Activated naive CD8-positive, alpha-beta T cell treated with anti-CD3 and anti-CD28 coated beads, Interleukin-2, amount 10 ng/mL, durations not matched to agents 7 days and 5 days (primary cell): Measurements from ENCODE around the gene TAF6L. TPM values are rescaled to one million over a fixed set of nuclear protein-coding genes. Genes with fewer than 3 reads are reported as not detected.
"Not testable (repeated sequence)": the region's sequence is repeated elsewhere in the genome, so short reads cannot be mapped to it uniquely, and the experiment has no call there.

Experiments used
- ATAC-seq: fragments of 150-1000 bp; cut with Tn5 transposase; one replicate; pipeline ENCODE4 v1.10.0; 2021; ENCODE audit warnings: low read depth, moderate library complexity
- POLR2A ChIA-PET: fragments of 350-600 bp; sonication (Branson Sonifier 250); formaldehyde crosslinking; loops from one replicate; lab custom pipeline; 2021; ENCODE audit warnings: antibody characterized with exemption; lab: Charles Lee
- DNase-seq: peaks from one replicate; pipeline ENCODE4 v3.0.0; 2021
- H3K27ac Mint-ChIP-seq: one replicate; pipeline ENCODE4 v1.8.0; 2022; ENCODE audit warnings: mild to moderate bottlenecking, mixed read lengths
- H3K27me3 Mint-ChIP-seq: one replicate; pipeline ENCODE4 v1.8.0; 2022; ENCODE audit warnings: mild to moderate bottlenecking, moderate library complexity, mixed read lengths
- H3K36me3 Mint-ChIP-seq: one replicate; pipeline ENCODE4 v1.8.0; 2021; ENCODE audit warnings: mild to moderate bottlenecking, mixed read lengths
- H3K4me1 Mint-ChIP-seq: one replicate; pipeline ENCODE4 v1.8.0; 2021; ENCODE audit warnings: mixed read lengths
- H3K4me3 Mint-ChIP-seq: one replicate; pipeline ENCODE4 v1.8.0; 2022; ENCODE audit warnings: mild to moderate bottlenecking, moderate library complexity, mixed read lengths
- H3K9me3 Mint-ChIP-seq: one replicate; pipeline ENCODE4 v1.8.0; 2021; ENCODE audit warnings: mixed read lengths
- total RNA-seq, 2 experiments: library from RNA; stranded (reverse); gene quantifications; one replicate each; pipeline ENCODE4 v1.2.3, GENCODE V29; 2021

Gene TAF6L
- total RNA-seq, 2 experiments from 2014 or later = 20.6 to 22.2 TPM

DNA sequence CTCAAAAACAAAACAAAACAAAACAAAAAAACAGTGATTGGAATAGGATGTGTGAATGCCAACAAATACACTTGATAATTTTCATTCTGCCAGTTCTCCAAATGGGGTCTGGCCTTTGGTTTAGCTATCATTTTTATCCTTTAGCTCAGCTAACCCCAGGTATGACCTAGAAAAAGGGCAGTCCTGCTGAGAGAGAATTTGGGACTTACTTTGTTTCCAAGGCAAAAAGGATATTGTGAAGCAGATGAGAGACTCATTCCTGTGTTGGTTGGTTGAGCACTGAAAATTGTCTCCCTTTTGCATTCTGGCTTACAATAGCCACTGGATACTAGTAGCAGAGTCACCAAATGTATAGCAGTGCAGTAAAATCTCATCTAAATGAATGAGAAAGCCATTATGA, 34.0 kb upstream of the TAF6L start:
- Mint-ChIP-seq H3K27me3 (no peaks in the 10 kb centered on the region), H3K4me1 (peaks cover 7% of the 10 kb centered on the region), H3K27ac (no peak overlapping the region), H3K36me3 (peaks cover 16% of the 10 kb centered on the region), H3K4me3 (no peak overlapping the region), H3K9me3 (no peaks in the 10 kb centered on the region)
- POLR2A ChIA-PET = interaction anchor here (0.6 to 1.1 kb wide), 2 partner anchors 98 to 155 kb away, joined by 3 read pairs; no protein-coding TSS in a partner anchor
- no peak for ATAC-seq
- DNase-seq = no peak

DNA sequence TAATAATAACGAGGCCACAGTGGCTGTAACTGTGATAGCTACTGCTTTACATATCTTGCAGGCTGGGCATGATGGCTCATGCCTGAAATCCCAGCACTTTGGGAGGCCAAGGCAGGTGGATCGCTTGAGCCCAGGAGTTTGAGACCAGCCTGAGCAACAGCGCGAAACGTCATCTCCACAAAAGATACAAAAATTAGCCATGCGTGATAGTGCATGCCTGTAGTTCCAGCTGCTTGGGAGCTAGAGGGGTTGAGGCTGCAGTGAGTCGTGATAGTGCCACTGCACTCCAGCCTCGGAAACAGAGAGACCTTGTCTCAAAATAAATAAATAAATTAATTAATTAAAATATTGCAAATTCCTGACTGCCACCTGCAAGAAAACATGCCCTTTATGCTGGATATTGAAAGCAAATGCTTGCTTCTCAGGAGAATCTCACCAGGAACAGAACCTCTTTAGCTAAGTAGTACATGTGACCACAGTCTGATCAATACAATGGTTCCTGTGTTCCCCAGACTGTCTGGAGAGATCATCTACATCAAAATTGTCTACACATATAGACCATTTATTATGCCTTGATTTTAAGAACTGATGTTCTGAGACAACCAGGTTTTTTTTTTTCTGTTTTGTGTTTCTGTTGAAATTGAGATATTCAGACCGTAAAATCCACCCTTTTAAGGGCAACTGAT, 23.6 kb upstream of the TAF6L start:
- POLR2A ChIA-PET = interaction anchor here (1.2 to 1.8 kb wide), 2 partner anchors 20 to 108 kb away, joined by 4 to 5 read pairs; partner anchors contain the start of gene HNRNPUL2
- ATAC-seq = no peak
- H3K4me1 Mint-ChIP-seq = peaks cover 15% of the 10 kb centered on the region
- H3K4me3 Mint-ChIP-seq = no peak overlapping the region
- H3K9me3 Mint-ChIP-seq = no peaks in the 10 kb centered on the region
- H3K36me3 Mint-ChIP-seq = peaks cover 3% of the 10 kb centered on the region
- H3K27ac Mint-ChIP-seq = no peak overlapping the region
- no peaks in the 10 kb centered on the region for H3K27me3 Mint-ChIP-seq
- no peak for DNase-seq

DNA sequence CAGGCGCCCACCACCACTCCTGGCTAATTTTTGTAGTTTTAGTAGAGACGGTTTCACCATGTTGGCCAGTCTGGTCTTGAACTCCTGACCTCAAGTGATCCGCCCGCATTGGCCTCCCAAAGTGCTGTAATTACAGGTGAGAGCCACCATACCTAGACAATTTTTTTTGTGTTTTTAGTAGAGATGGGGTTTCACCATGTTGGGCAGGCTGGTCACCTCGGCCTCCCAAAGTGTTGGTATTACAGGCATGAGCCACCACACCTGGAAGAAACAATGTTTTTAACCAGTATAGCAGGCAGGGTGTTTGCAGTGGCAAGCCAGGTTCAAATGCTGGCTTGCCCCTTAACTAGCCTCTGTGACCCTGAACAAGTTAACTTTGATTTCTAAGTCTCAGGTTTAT, 21.3 kb upstream of the TAF6L start:
- H3K27me3 Mint-ChIP-seq, DNase-seq, H3K36me3 Mint-ChIP-seq, ATAC-seq, H3K4me3 Mint-ChIP-seq, H3K27ac Mint-ChIP-seq, H3K9me3 Mint-ChIP-seq: not testable (repeated sequence)
- POLR2A ChIA-PET = interaction anchor here (6.2 kb wide), 1 partner anchor 91 kb away, joined by 73 read pairs; the partner anchor contains the start of gene WDR74
- peaks cover 27% of the 10 kb centered on the region for H3K4me1 Mint-ChIP-seq

DNA sequence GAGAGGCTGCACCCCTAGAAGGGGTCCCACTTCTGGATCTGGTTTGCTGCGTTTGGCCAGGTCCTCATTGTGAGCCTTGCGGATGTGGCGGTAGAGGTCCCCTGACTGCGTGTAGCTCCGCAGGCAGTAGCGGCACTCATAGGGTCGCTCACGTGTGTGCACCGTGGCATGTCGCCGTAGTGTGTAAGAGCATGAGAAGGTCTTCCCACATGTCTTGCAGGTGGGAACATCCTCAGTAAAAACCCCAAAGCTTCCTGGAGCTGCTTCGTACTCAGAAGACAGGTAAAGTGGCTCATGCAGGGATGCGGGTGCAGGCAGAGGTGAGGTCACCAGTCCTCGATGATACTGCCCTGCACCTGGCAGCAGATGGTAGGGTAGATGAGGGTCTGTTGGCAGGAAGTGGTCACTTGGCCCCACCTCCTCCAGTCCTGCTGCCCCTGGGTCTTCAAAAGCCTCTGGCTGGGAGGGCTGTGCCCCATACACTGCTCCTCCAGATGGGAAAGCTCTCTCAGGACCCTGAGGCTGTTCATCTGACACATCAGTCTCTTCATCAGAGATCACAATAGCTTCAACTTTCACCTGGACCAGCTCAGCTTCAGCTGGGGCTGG, 18.9 kb upstream of the TAF6L start:
- Mint-ChIP-seq H3K4me3 (peak overlapping the region; percentile 96), H3K9me3 (no peaks in the 10 kb centered on the region), H3K27me3 (no peaks in the 10 kb centered on the region), H3K27ac (peak overlapping the region; percentile 98), H3K4me1 (peaks cover 29% of the 10 kb centered on the region), H3K36me3 (peaks cover 3% of the 10 kb centered on the region)
- no peak for DNase-seq
- POLR2A ChIA-PET = interaction anchor here (0.6 to 6.2 kb wide), 6 partner anchors 18 to 88 kb away, joined by 3 to 73 read pairs (median 14); partner anchors contain the start of genes HNRNPUL2, TAF6L, TMEM179B and WDR74
- no peak for ATAC-seq

DNA sequence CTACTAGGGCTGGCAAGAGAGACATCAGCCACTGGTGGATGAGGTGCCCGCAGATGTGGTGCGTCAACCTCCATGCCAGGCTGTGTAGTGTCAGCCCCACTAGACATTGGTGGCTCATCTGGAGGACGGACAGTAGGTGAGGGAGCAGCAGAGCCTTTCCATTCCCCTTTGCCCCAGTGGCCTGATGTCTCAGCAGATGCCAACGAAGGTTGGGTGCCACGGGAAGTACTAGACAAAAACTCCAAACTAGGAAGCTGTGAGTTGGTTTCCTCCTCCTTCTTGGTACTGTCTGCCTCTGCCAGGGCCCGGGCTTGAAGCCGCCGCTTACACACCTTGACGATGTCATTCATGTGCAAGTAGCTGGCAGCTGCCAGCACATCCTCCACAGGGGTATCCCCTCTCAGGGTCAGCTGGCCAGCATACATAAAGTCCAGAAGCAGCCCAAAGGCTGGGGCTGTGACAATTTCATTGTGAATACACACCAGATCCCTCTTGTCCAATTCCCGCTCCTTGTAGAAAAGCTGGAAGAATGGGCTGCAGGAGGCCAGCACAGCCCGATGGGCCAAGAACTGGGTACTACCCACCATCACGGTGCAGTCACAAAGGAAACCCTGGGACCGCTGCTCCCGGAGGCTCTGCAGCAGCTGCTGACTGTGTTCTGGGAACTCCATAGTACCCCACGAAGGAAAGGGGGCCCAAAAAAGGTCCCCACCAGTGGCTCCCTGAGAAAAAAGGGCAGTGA, 18.0 kb upstream of the TAF6L start:
- Mint-ChIP-seq H3K4me3 (peak overlapping the region; percentile 96), H3K27me3 (no peaks in the 10 kb centered on the region), H3K9me3 (no peaks in the 10 kb centered on the region), H3K27ac (peak overlapping the region; percentile 98), H3K4me1 (peaks cover 29% of the 10 kb centered on the region), H3K36me3 (peaks cover 3% of the 10 kb centered on the region)
- no peak for DNase-seq
- no peak for ATAC-seq
- POLR2A ChIA-PET = interaction anchor here (0.5 to 6.2 kb wide), 35 partner anchors 8 to 179 kb away, joined by 3 to 73 read pairs (median 6); partner anchors contain the start of genes C11orf98, CSKMT, EEF1G and HNRNPUL2

DNA sequence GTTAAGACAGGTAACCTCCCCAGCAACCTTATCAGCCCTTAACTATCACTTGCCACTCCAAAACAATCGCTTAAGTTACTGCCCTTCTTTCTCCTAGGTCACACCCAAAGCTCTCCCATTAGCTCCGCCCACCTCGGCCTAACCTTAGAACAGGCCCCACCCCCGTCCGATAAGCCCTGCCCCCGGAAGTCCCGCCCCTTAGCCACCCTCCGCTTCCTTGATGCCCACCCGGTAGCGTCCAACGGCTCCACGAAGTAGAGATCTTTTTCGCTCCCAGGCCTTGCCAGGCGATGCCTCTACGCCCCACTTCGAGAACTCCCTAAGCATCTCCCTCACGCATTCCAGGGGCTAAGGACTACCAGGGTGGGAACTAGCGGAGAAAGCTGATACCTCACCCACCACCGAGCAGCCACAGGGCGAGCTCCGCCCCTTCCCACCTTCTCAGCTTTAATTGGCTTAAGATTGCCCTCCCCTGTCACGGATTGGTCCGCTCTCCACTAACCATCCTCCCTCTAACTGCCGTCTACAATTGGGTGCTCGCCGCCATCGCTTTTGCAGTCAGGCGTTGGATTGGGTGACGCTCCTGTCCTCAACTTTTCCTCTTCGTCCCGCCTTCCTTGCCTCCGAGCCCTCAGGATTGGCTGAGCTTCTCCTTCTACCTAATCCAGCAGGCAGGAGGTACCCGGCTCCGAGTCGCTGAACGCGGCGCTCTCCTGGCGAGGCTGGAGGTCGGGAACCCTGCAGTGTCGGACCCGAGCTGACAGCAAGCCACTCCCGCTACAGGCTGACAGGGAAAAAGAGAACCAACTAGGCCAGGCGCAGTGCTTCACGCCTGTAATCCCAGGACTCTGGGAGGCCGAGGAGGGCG, 17.2 kb upstream of the TAF6L start, which contains the start of gene ZBTB3:
ZBTB3 (minus strand) TSS at position 425 of the 868 bp plus-strand sequence. CDS start 496 bp downstream, outside the sequence.
- DNase-seq = peak; percentile 95
- Mint-ChIP-seq H3K9me3 (no peaks in the 10 kb centered on the region), H3K27me3 (peaks cover 4% of the 10 kb centered on the region), H3K4me1 (peaks cover 26% of the 10 kb centered on the region), H3K27ac (peak within 1 kb of the TSS; percentile 98), H3K4me3 (peak within 1 kb of the TSS; percentile 96), H3K36me3 (peaks cover 3% of the 10 kb centered on the region)
- POLR2A ChIA-PET = interaction anchor here (0.5 to 6.2 kb wide), 44 partner anchors 9 to 415 kb away, joined by 3 to 73 read pairs (median 5); partner anchors contain the start of genes C11orf98, CSKMT, EEF1G and GANAB
- ATAC-seq = peak; percentile 99

DNA sequence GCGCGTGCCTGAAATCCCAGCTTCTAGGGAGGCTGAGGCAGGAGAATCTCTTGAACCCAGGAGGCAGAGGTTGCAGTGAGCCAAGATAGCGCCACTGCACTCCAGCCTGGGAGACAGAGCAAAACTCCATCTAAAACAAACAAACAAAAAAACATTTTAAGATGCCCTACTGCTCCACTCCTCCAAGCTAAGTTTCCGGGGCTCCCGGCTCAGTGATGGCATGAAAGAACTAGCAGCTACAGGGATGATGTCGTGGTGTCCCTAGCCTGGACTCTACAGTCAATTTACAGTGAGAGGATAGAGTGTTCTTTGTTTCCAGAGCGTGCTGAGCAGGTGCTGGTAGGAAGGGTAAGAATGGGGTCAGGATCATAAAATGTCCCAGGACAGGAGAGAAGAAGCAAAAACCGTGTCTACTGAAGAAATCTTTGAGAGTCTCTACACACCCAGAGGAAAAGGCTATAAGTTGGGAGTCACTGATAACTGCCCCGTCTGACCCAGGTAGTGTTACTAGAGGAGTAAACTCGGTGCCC, 16.0 kb upstream of the TAF6L start:
- H3K27ac Mint-ChIP-seq = no peak overlapping the region
- peak overlapping the region; percentile 96 for H3K4me3 Mint-ChIP-seq
- peaks cover 20% of the 10 kb centered on the region for H3K4me1 Mint-ChIP-seq
- POLR2A ChIA-PET = interaction anchor here (1.3 to 6.2 kb wide), 7 partner anchors 16 to 181 kb away, joined by 3 to 73 read pairs (median 15); partner anchors contain the start of genes C11orf98, CSKMT, EEF1G and HNRNPUL2
- H3K36me3 Mint-ChIP-seq = no peaks in the 10 kb centered on the region
- DNase-seq (no peak), ATAC-seq (no peak)
- H3K27me3 Mint-ChIP-seq = peaks cover 4% of the 10 kb centered on the region
- no peaks in the 10 kb centered on the region for H3K9me3 Mint-ChIP-seq

DNA sequence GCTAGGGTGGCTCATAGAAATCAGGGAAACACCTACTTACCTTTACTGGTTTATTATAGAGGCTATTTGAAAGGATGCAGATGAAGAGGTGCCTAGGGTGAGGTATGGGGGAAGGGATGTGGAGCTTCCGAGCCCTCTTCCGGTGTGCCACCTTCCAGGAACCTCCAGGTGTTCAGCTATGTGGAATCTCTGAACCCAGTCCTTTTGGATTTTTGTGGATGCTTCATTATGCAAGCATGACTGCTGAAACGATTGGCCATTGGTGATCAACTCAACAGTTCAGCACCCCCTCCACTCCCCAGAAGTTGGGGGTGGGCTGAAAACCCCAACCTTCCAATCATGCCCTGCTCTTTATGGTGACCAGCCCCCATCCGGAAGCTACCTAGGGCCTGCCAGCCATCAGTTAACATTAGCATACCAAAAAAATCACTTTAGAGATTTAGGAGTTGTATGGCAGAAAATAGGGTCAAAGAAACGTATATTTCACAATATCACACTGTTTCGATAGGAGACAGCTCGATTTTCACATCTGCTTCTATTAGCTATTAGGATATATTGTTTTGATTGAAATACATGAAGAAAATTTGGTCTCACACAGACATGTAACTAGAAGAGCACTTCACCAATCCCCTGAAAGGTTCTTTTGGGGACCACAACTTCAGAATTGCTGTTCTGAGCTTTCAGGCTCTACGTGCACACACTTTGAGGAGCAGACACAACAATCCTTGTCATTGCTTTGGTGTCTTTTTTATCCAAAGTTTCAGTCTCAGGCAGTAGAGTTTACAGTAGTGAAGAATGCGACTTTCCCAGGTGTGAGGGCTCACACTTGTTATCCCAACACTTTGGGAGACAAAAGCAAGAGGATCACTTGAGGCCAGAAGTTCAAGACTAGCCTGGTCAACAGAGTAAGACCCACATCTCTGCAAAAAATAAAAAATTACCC, 13.1 kb upstream of the TAF6L start:
- ATAC-seq = no peak
- H3K4me1 Mint-ChIP-seq = peaks cover 22% of the 10 kb centered on the region
- H3K4me3 Mint-ChIP-seq = no peak overlapping the region
- POLR2A ChIA-PET = interaction anchor here (1.2 to 3.0 kb wide), 2 partner anchors 9 to 29 kb away, joined by 4 to 13 read pairs; partner anchors contain the start of gene TMEM179B
- peaks cover 4% of the 10 kb centered on the region for H3K27me3 Mint-ChIP-seq
- no peak for DNase-seq
- H3K9me3 Mint-ChIP-seq = no peaks in the 10 kb centered on the region
- H3K27ac Mint-ChIP-seq = no peak overlapping the region
- H3K36me3 Mint-ChIP-seq = peaks cover 3% of the 10 kb centered on the region

DNA sequence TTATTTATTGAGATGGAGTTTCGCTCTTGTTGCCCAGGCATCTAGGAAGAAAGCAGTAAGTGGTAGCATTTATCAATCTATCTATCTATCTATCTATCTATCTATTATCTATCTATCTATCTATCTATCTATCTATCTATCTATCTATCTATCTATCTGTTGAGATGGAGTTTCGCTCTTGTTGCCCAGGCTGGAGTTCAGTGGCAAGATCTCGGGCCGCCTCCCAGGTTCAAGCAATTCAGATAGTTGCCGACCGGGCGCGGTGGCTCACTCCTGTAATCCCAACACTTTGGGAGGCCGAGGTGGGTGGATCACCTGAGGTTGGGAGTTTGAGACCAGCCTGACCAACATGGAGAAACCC, 10.3 kb upstream of the TAF6L start:
- POLR2A ChIA-PET = interaction anchor here (0.9 to 3.4 kb wide), 13 partner anchors 10 to 121 kb away, joined by 3 to 39 read pairs (median 7); partner anchors contain the start of genes C11orf98, CSKMT, HNRNPUL2 and LBHD1
- Mint-ChIP-seq H3K4me3 (peak overlapping the region; percentile 91), H3K27ac (peak overlapping the region; percentile 89), H3K4me1 (peaks cover 12% of the 10 kb centered on the region)
- not testable (repeated sequence) for H3K36me3 Mint-ChIP-seq, ATAC-seq, DNase-seq, H3K9me3 Mint-ChIP-seq, H3K27me3 Mint-ChIP-seq

DNA sequence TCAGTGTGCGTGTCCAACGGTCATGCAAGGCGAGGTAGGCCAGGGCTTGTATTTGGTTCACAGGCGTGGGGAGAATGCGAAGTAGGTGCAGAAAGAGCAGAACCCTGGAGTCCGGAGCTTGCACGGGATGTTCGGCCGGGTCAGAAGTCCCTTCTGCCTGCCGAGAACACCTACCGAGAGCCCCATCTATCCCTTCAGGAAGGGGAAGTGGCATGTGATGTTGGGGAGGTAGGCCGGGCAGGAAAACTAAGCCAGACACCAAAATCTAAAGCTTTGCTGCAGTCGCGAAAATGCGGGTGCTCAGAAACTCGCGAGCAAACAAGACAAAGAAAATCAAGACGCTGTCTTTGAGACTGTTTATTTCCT, 435 bp upstream of the TAF6L start:
- peak; percentile 55 for DNase-seq
- Mint-ChIP-seq H3K36me3 (peaks cover 4% of the 10 kb centered on the region), H3K4me1 (peaks cover 13% of the 10 kb centered on the region), H3K27me3 (no peaks in the 10 kb centered on the region), H3K4me3 (peak overlapping the region; percentile 92), H3K9me3 (no peaks in the 10 kb centered on the region), H3K27ac (peak overlapping the region; percentile 94)
- no peak for ATAC-seq
- POLR2A ChIA-PET = interaction anchor here (0.7 to 3.9 kb wide), 12 partner anchors 9 to 110 kb away, joined by 3 to 47 read pairs (median 10); partner anchors contain the start of genes C11orf98, CSKMT, HNRNPUL2 and POLR2G

DNA sequence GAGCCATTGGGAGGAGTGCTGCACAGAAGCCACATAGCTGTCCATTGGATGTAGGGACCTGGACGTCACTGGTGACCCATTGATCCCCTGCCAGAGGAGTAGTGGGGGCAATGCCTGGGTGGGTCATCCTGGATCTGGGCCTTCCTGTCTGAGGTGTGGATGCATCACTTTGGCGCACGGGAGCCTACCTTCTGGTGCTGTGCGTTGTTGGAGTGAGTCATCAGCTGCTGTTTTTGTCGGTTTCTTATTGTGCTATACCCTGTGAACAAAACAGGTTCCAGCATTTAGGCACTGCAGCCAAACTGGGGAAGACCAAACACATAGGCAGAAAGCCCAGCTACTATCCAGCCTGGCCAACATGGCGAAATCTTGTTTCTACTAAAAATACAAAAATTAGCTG, 3.2 kb downstream of the TAF6L start:
- no peaks in the 10 kb centered on the region for H3K27me3 Mint-ChIP-seq
- H3K4me3 Mint-ChIP-seq = no peak overlapping the region
- ATAC-seq = no peak
- no peak overlapping the region for H3K27ac Mint-ChIP-seq
- H3K4me1 Mint-ChIP-seq = peaks cover 18% of the 10 kb centered on the region
- POLR2A ChIA-PET = interaction anchor here (0.6 to 4.3 kb wide), 8 partner anchors 11 to 107 kb away, joined by 3 to 23 read pairs (median 4); partner anchors contain the start of genes LBHD1, POLR2G, SLC3A2 and WDR74
- DNase-seq = no peak
- no peaks in the 10 kb centered on the region for H3K9me3 Mint-ChIP-seq
- peaks cover 8% of the 10 kb centered on the region for H3K36me3 Mint-ChIP-seq
